ENCODE data around the gene SMKR1. TPM values are rescaled to one million over a fixed set of nuclear protein-coding genes. Genes with fewer than 3 reads are reported as not detected.

The SMKR1 gene
- total RNA-seq, 1 donor from 2014 or later = not detected

DNA sequence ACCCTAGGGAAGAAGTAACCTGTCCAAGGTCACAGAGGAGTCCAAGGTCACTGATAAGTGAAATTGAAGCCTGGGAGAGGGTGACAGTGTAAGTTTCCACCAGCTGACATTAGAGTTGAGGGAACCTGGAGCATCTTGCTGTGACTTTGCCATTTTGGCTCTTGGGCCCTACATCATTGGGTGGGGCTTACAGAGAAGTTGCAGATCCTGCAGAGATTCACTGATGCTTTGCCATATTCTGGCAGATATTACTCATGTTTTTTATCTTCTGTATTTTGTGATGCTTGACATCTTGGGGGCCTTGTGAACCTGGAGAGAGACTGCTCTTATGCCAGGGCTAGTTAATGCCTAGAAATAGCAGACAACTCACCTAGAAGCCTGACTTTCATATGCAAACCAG lies 36.5 kb downstream of the SMKR1 start:
- intact Hi-C loops (cut with DNase I) = no loop called here
- no peaks in the 10 kb centered on the region for H3K27me3 ChIP-seq
- no peaks in the 10 kb centered on the region for H3K9me3 ChIP-seq
- H3K4me3 ChIP-seq = no peak overlapping the region
- H3K36me3 ChIP-seq = no peaks in the 10 kb centered on the region
- no peak overlapping the region for H3K27ac ChIP-seq
- DNase-seq (ENCODE audit: extremely low spot score in 2 of 2) = no peak
- TF ChIP-seq, protein P1, sequence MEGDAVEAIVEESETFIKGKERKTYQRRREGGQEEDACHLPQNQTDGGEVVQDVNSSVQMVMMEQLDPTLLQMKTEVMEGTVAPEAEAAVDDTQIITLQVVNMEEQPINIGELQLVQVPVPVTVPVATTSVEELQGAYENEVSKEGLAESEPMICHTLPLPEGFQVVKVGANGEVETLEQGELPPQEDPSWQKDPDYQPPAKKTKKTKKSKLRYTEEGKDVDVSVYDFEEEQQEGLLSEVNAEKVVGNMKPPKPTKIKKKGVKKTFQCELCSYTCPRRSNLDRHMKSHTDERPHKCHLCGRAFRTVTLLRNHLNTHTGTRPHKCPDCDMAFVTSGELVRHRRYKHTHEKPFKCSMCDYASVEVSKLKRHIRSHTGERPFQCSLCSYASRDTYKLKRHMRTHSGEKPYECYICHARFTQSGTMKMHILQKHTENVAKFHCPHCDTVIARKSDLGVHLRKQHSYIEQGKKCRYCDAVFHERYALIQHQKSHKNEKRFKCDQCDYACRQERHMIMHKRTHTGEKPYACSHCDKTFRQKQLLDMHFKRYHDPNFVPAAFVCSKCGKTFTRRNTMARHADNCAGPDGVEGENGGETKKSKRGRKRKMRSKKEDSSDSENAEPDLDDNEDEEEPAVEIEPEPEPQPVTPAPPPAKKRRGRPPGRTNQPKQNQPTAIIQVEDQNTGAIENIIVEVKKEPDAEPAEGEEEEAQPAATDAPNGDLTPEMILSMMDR (IDR thresholded peaks at IDR 0.05) = no peak
- no peak for TF ChIP-seq POLR2A (IDR thresholded peaks at IDR 0.05)
- no peak for TF ChIP-seq POLR2AphosphoS5 (IDR thresholded peaks at IDR 0.05; ENCODE audit: insufficient read depth in 1 of 2, low read depth in 1 of 2)
- H3K4me1 ChIP-seq = no peaks in the 10 kb centered on the region

DNA sequence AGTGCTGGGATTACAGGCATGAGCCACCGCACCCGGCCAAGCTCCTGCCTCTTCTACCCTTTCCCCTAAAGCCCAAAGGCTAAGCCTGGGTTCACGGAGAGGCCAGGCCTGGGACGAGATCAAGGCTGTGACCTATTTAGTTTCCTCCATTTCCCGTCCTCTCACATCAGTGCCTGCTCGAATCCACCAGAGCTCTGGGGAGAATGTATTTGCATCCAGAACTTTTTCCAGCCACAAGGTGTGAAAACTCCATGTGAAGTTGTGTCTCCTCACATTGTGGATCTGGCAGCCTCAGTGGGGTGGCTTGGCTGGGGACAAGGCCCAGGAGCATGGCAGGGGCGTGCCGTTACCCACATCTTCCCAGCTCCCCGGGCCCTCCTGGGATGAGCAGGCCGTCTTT lies 38.0 kb downstream of the SMKR1 start:
- Histone ChIP-seq H3K27me3 (no peaks in the 10 kb centered on the region), H3K4me1 (no peaks in the 10 kb centered on the region), H3K9me3 (no peaks in the 10 kb centered on the region), H3K36me3 (no peaks in the 10 kb centered on the region), H3K27ac (no peak overlapping the region), H3K4me3 (no peak overlapping the region)
- DNase-seq (ENCODE audit: extremely low spot score in 2 of 2) = no peak
- TF ChIP-seq POLR2AphosphoS5 (IDR thresholded peaks at IDR 0.05; ENCODE audit: insufficient read depth in 1 of 2, low read depth in 1 of 2) = no peak
- intact Hi-C loops (cut with DNase I) = no loop called here

DNA sequence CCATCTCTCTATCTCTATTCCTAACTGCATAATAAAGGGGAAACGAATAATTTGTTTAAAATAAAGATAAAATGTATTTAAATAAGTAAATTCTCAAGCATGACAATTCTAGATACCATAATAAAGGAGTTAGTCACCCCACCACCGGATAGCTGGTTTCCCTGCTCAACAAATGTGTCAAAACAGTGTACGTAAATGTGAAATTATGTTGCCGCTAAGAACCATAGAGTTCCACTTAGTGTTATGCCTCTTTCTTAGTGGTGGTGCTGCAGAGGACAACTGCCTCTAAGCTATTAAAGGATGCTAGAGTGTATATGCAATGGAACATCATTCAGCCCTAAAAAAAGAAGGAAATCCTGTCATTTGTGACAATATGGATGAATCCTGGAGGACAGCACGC lies 42.4 kb downstream of the SMKR1 start:
- TF ChIP-seq, protein P1 (IDR thresholded peaks at IDR 0.05) = no peak
- TF ChIP-seq POLR2AphosphoS5 (IDR thresholded peaks at IDR 0.05; ENCODE audit: insufficient read depth in 1 of 2, low read depth in 1 of 2) (no peak), POLR2A (IDR thresholded peaks at IDR 0.05) (no peak)
- no peaks in the 10 kb centered on the region for H3K9me3 ChIP-seq
- no peak overlapping the region for H3K4me3 ChIP-seq
- no peaks in the 10 kb centered on the region for H3K36me3 ChIP-seq
- intact Hi-C loops (cut with DNase I) = no loop called here
- DNase-seq (ENCODE audit: extremely low spot score in 2 of 2) = no peak
- no peaks in the 10 kb centered on the region for H3K4me1 ChIP-seq
- H3K27ac ChIP-seq = no peak overlapping the region
- H3K27me3 ChIP-seq = no peaks in the 10 kb centered on the region

DNA sequence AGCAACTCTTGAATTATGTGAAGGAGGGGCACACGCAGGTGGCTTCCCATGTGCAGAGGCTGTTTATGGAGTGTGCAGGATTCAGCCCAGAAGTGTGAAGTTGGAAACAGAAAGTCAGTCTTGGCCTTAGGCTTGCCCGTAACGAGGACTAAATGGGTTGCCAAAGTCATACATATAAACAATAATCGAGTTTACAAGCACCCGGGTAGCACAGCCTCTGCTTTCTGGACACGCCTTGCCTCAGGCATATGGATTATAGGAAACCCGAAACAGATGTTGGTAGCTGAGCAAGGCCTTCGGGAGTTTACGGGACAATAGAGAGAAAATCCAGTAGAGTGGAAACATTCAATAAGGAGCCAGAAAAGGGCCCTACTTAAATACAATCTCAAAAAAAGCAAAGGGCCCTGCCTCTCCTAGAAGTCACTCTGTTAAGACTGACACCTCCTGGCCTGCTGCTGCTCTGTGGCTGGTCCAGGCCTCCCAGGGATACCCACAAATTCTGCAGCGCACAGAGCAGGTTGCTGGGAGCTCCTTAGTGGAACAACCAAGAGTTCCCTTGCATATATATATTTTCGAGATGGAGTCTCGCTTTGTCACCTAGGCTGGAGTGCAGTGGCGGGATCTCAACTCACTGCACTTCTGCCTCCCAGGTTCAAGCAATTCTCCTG lies 48.5 kb downstream of the SMKR1 start:
- H3K9me3 ChIP-seq = no peaks in the 10 kb centered on the region
- DNase-seq (ENCODE audit: extremely low spot score in 2 of 2) = no peak

DNA sequence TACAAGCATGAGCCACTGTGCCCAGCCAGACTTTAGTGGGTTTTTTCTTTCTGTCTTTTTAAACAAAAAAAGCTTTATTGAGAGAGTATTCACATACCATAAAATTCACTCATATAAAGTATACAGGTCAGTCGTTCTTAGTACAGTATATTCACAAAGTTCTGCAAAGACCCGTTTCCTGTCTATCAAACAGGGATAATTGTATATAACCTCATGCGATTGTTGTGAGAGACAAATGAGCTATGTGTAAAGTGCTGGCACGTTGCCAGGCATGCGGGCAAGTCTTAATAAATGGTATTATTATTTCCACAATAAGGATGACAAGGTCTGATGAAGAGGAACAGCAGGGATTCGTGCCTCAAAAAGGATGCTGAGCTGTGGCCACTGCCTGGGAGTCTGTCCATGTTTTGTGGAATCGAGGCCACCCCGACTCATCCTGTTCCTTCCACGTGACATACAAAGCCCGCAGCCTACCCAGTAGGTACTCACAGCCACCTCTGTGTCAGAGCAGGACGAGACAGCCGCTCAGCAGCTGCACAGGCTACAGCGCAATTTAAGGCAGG lies 51.6 kb downstream of the SMKR1 start:
- Histone ChIP-seq H3K36me3 (no peaks in the 10 kb centered on the region), H3K27me3 (no peaks in the 10 kb centered on the region), H3K4me3 (no peak overlapping the region), H3K4me1 (peaks cover 14% of the 10 kb centered on the region), H3K9me3 (no peaks in the 10 kb centered on the region), H3K27ac (no peak overlapping the region)
- no peak for DNase-seq (ENCODE audit: extremely low spot score in 2 of 2)
- TF ChIP-seq, protein P1 (IDR thresholded peaks at IDR 0.05) = no peak
- intact Hi-C loops (cut with DNase I) = no loop called here

More for the DNA sequence above, 48.5 kb downstream of the SMKR1 start:
- H3K27ac ChIP-seq = no peak overlapping the region
- intact Hi-C loops (cut with DNase I) = no loop called here
- H3K27me3 ChIP-seq = no peaks in the 10 kb centered on the region
- TF ChIP-seq, protein P1 (IDR thresholded peaks at IDR 0.05) = no peak
- no peak for TF ChIP-seq POLR2A (IDR thresholded peaks at IDR 0.05)
- TF ChIP-seq POLR2AphosphoS5 (IDR thresholded peaks at IDR 0.05; ENCODE audit: insufficient read depth in 1 of 2, low read depth in 1 of 2) = no peak
- no peak overlapping the region for H3K4me3 ChIP-seq
- H3K4me1 ChIP-seq = peaks cover 14% of the 10 kb centered on the region
- H3K36me3 ChIP-seq = no peaks in the 10 kb centered on the region
